ENCODE measurements around the gene KLF2.

Gene KLF2

DNA sequence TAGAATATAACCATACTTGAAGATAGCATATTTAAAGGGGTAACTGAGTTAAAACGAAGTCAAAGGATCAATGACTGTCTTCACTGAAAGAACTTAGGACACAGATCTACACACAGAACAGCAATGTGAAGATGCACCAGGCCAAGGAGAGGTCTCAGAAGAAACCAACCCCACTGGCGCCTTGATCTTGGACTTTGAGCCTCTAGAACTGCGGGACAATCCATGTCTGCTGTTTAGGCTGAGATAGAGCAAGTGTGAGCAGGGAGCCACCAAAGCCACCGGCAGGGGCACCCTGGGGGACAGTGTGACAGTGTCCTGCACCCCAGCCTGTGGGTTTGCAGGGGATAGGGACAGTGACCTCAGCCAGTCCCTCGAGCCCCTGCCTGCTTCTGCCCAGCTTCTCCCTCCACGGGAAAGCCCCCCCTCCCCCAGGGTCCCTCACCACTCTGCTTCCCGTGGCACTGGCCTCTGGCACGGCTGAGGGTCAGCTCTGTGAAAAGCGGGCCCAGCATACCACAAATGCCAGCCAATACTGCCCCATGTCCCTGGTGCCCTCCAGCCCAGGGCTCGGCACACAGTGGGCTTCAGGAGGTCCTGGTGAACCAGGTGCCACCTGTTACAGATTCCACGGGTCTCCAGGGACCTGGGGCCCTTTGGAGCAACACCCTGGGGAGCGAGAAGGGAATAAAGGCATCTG is 40.8 kb downstream of the KLF2 start:
- DNase-seq = no peak

DNA sequence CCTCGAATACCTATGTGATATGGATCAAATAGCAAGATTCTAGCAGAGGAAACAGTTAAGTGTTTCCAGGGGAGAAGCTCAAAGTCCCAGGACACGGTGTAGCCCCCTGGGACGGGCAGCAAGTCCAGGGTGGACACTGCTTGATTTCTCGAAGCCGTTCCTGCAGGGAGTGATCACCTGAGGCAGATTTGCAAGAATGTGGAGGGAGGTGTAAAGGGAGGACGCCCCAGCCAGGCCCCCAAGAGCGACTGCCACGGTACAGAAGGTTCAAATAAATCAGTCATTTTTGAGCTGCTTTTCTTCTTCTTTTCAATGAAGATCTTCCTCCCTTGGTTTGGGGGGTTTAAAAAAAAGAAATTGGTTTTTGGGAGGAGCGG is 41.4 kb downstream of the KLF2 start:
- DNase-seq = no peak

DNA sequence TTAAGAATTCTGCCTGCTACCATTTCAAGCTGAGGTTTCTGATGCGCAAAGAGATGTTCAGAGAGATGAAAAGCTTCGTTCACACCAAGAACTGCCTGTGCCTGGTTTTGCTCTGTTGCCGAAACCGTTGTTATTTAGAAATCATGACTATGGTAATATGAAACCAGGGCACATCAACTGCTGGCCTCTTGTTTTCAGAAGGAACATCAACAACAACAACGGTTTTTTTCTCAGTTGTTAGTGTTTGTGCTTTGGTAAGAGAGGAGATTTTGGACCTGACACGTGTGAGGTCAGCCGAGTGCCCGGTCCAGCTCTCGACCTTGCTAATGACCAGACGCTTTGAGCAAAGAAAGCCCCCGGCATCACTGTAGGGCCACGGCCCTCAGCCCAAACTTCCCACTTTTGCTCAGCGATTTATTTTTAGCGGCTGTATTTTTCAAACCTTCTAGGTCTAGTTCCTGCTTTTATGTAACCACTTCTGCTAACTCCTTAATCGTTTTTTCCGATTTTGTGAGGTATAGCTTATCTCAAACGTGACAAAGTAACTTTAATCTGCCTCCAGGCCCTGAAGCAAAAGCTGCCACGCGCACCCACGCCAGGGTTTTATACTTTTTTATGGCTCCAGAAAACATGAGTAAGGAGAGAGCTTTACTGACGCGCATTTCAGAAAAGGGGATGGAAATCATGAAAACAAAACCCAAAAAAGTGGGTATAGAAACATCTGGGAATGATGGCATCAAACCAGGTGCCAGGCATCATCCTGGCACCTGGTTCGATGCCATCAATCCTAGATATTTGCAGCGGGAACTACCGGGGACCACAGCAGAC is 42.0 kb downstream of the KLF2 start:
- DNase-seq = peak; percentile 89 to 92

DNA sequence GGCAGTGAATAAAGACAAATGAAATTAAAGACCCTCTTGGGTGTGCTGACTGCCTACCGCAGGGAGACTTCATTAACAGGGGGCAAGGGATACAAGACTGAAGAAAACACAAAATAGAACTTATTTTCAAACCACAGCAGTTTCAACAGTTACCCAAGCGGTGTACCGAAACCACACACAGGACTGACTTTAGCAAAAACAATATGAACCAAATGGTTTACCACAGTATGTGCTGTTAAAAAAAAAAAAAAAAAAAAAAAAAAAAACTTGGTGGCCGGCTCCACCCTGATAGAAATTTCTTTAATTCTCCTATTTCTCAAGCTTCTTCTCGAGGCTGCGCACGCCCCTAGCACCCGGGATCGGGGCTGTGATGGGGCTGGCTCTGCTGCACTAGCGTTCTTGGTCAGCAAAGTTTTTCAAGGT is 42.6 kb downstream of the KLF2 start:
- DNase-seq = peak; percentile 35 to 51

- no peak for DNase-seq
Observed at GRCh38 chr19:16368385-16369305, 44.0 kb downstream of the KLF2 start.

DNA sequence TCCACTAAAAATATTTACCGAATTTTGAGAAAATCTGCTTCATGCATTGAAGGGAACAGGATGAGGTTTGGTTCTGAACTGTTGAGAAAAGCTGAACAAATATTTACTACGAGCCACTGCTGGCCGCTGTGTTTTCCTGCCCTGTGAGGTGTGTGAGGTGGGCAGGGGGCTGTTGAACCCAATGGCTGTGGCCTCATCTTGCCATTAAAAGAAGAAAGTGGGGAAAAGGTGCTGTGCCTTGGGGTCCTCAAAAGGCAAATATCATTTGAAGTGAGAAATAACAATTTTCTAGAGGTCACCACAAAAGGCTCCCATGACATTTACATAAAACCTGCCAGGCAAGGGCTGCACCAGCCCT is 44.7 kb downstream of the KLF2 start:
- DNase-seq = no peak

DNA sequence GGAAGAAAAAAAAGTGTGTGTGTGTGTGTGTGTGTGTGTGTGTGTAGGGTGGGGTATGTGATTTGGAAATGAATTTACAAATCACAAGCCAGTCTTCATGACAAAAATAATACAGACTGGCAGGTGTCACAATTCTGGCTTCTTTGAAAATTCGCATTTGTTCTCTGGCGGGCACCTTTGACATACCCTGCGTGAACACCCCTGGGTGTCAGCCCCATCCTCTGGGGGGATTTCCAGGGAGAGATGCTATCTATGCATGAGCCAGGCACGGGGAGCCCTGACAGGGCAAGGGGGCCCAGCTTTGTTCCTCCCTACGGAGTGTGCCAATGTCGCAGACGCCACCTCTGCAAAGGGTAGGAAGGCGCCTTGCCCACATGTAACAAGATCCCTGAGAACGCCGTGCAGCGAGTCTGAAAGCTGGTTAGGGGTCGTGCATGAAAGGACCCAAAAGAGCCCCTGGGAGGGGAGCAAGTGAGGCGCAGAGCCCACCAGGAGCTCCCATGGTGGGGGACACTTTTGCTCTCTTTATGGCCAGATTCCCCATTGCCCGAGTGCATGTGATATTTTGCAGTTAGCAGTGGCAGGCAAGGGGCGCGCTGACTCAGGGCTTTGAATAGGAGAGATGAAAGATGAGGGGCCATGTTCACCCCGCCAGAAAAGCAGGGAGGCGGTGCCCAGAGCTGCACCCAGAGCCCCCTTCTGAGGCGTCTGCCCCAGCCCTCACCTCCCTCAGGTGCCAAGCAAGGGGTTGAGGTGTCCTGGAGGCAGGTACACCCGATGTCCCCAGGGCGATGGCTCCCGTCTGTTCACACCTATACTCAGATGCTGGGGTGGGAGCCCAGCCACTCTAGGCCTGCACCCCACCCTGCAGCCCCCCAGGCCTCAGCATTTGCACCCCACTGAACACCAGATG is 45.3 kb downstream of the KLF2 start:
- DNase-seq = no peak

GRCh38 chr19:16370641-16371391 is 46.2 kb downstream of the KLF2 start:
- no peak for DNase-seq

DNA sequence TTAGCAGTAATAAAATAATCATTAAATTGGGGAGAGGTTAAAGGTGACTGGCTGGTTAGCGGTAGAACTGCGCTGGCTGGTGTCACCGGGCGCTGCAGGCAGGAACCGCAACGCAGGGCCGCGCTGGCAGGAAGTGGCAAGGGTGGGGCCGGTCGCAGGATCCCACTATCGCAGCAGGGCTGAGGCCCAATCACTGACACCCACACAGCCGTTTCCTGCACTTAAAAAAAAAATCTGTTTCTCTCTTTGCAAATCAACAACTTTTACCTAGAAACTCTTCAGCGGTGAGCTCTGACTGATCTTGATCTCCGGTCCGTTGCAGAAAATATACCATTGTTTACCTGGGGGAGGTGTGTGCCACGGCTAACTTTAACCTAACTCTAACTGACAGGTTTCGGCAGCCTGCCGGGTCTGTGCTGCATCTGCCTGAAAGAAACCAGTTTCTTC is 46.9 kb downstream of the KLF2 start:
- no peak for DNase-seq

DNA sequence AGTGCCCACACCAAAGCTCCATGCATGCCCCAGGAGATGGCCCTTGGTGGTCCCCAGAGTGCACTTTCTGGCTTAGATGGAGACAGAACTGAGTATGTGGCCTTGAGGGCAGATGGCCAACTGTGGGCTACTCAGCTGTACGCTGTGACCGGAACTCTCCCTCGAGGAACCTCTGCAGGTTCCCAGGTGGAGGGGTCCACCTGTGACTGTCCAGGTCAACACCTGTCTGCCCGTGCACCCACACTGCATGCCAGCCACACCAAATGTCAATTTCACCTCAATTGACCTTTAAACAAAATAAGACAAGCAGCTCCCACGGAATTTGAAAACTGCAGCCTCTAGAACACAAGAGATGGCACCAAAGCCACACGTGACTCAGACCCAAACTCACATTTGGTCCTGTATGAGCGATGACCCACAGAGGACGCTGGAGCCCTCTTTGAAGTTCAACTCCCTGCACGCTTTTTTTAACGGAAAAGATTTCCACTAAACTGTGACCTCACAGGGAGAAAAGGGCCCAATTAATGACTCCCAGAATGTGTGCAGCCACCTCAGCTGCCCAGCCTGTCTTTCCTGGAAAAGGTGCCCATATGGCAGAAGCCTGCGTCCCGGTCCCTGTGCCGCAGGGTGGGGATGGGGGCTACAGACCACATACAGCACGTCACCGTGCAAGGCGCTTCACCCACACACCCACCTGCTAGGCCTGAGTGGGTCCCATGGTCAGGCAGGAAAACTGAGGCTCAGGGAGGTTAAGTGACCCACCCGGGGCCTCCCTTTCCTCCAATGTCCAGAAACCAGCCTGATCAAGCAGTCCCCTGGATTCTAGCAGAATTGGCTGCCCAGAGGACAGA is 47.7 kb downstream of the KLF2 start:
- no peak for DNase-seq

GRCh38 chr19:16373079-16373478 is 48.5 kb downstream of the KLF2 start:
- DNase-seq = no peak

DNA sequence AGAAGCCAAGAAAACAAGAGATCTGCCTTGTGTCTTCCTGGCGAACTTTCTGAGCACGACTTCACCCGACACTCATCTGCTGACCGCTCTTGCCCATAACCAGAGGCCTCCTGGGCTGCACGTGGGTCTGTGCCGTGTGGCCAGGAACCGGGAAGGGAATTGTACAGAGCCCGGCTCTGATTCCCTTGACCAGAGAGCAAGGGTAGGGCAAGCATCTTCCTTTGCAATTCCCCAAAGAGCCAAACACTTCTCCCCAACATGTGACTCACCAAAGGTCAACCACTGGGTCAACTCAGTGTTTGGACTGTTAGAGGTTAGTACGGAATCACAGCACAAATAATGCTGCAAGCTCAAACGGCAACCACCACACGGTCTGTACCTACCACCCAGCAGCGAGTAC is 48.9 kb downstream of the KLF2 start:
- no peak for DNase-seq

DNA sequence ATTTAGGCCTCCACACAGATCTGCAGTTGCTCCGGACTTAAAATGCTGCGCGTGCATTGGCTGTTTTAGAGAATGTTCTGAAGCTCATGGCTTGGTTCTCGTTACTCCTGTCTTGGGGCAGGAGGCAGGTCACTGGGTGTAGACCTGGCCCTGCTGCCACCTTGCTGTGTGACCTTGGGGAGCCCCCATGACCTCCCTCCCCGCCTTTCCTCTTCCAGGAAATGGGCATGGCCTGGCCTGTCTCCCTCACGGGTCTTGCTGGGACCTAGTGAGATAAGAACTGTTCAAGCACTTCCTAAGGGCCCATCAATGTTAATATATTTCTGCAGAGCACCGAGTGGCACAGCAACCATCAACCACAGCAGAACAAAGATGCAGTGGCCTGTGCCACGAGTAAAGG is 49.4 kb downstream of the KLF2 start:
- DNase-seq = no peak

- no peak for DNase-seq
Observed at GRCh38 chr19:16374436-16374835, 49.8 kb downstream of the KLF2 start.

DNA sequence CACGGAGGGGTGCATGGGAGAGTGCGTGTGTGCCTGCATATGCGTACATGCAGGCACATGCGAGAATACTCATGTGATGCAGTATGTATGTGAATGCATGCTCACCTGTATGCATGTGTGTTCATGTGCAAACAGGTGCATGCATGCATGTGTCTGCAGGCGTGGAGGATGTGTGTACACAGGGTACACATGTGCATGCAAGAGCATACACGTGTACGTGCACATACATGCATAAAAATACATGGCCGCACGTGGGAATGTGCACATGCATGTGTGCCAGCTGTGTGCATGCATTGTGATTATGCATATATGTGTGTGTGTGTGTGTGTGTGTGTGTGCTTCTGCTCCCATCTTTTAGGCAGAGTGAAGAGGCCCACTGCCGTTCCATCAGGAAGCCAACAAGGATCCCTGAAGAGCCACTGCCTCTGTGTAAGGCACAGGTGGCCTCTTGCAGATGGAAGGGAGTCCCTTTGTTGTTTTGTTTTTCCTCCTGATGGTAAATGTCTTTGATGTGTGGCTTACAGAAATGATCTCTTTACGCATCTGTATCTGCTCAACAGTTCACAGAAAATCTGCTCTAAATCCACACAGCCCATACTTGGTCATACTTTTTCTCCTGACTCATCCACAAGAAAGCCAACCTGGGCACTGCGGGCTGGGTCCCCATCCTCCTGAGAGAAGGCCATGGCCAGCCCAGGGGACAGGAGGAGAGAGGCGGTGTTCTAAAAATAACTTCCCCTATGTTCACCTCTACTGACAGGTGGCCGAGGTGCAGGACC is 50.7 kb downstream of the KLF2 start:
- DNase-seq = no peak

GRCh38 chr19:16375936-16376185 is 51.2 kb downstream of the KLF2 start:
- no peak for DNase-seq

- no peak for DNase-seq
Observed at GRCh38 chr19:16376241-16376640, 51.6 kb downstream of the KLF2 start.

GRCh38 chr19:16376649-16377048 is 52.0 kb downstream of the KLF2 start:
- DNase-seq = peak in 1 of 2 experiments; percentile 15

DNA sequence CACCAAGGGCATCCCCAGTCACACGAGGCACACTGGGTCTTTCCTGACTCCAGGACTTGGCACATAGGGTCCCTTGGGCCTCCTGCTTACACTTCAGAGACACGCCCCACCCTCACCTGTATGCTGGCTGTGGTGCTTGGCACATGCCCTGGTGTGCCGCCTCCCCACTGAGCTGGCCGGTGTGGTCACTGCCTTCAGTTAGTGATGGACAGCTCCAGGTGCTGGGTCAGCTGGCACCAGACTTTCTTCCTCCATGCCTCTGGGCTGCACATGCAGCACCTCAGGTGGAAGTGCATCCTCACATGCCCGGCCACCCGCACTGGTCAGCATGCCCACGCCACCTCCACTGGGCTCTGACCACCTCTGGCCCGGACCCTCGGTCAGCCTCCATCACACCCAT is 52.9 kb downstream of the KLF2 start:
- no peak for DNase-seq
